ENCODE results near the gene MCRS1.

DNA sequence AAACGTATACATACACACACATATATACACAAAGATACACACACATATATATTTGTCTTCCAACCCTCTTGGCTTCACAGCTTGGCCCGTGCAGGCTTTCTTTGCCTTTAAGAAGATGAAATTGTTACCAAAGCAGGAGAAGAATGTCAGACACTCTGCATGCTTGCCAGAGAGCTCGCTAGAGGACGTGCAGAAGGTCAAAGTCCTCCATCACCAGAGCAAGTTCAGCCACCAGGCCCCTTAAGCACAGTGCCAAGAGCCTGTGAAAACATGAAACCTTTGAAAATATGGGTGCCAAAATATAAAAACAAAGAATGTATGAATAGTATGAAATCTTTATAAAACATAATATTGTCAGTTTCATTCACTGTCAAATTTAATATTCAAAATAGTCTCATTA is 14.9 kb upstream of the MCRS1 start:
- TF ChIP-seq, protein P1, sequence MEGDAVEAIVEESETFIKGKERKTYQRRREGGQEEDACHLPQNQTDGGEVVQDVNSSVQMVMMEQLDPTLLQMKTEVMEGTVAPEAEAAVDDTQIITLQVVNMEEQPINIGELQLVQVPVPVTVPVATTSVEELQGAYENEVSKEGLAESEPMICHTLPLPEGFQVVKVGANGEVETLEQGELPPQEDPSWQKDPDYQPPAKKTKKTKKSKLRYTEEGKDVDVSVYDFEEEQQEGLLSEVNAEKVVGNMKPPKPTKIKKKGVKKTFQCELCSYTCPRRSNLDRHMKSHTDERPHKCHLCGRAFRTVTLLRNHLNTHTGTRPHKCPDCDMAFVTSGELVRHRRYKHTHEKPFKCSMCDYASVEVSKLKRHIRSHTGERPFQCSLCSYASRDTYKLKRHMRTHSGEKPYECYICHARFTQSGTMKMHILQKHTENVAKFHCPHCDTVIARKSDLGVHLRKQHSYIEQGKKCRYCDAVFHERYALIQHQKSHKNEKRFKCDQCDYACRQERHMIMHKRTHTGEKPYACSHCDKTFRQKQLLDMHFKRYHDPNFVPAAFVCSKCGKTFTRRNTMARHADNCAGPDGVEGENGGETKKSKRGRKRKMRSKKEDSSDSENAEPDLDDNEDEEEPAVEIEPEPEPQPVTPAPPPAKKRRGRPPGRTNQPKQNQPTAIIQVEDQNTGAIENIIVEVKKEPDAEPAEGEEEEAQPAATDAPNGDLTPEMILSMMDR (IDR thresholded peaks at IDR 0.05): no peak
- TF ChIP-seq POLR2A (IDR thresholded peaks at IDR 0.05): no peak
